Measurements from ENCODE around the gene TACR1. TPM values are rescaled to one million over a fixed set of nuclear protein-coding genes. Genes with fewer than 3 reads are reported as not detected.
"Not testable (repeated sequence)": the region's sequence is repeated elsewhere in the genome, so short reads cannot be mapped to it uniquely, and the experiment has no call there.

Gene TACR1
- total RNA-seq, 4 donors from 2014 or later = 0.14 to 10.1 (median 0.18) TPM

- in situ Hi-C loops (cut with MboI; ENCODE audit: low pct_ligation_motif_present in 1 of 4, low pct_unique_long_range_greater_than_20kb in 1 of 4, low sequenced_read_pairs in 3 of 4) = no loop called here
- TF ChIP-seq CTCF (IDR thresholded peaks at IDR 0.05) (no peak), EP300 (IDR thresholded peaks at IDR 0.05; ENCODE audit: low read depth) (no peak), POLR2AphosphoS5 (IDR thresholded peaks at IDR 0.05) (no peak), POLR2A (IDR thresholded peaks at IDR 0.05) (no peak)
- Histone ChIP-seq H3K27me3 (no peaks in the 10 kb centered on the region), H3K4me1 (peaks cover 0 to 6% (median 2%) of the 10 kb centered on the region in 4 donors), H3K9me3 (no peaks in the 10 kb centered on the region), H3K36me3 (no peaks in the 10 kb centered on the region), H3K4me3 (no peak overlapping the region), H3K27ac (no peak overlapping the region)
- no peak for DNase-seq
- intact Hi-C loops (cut with DNase I; ENCODE audit: low total_unique reads) = no loop called here
These were observed 41.9 kb downstream of the TACR1 start for GRCh38 chr2:75157435-75157834.

GRCh38 chr2:75155115-75155514, 44.2 kb downstream of the TACR1 start:
- no peak for DNase-seq
- H3K27me3 ChIP-seq = no peaks in the 10 kb centered on the region
- 68 to 69% methylated on average over 3 of the region's 3 CpGs for WGBS, 2 donors (ENCODE audit: low coverage in 1 of 2)
- no peak overlapping the region for H3K27ac ChIP-seq
- TF ChIP-seq POLR2AphosphoS5 (IDR thresholded peaks at IDR 0.05) (no peak), POLR2A (IDR thresholded peaks at IDR 0.05) (no peak), EP300 (IDR thresholded peaks at IDR 0.05; ENCODE audit: low read depth) (no peak), CTCF (IDR thresholded peaks at IDR 0.05) (no peak)
- peaks cover 0 to 6% (median 2%) of the 10 kb centered on the region in 4 donors for H3K4me1 ChIP-seq
- no peaks in the 10 kb centered on the region for H3K9me3 ChIP-seq
- in situ Hi-C loops (cut with MboI; ENCODE audit: low pct_ligation_motif_present in 1 of 4, low pct_unique_long_range_greater_than_20kb in 1 of 4, low sequenced_read_pairs in 3 of 4) = no loop called here
- no peak overlapping the region for H3K4me3 ChIP-seq
- no peaks in the 10 kb centered on the region for H3K36me3 ChIP-seq
- intact Hi-C loops (cut with DNase I; ENCODE audit: low total_unique reads) = no loop called here

DNA sequence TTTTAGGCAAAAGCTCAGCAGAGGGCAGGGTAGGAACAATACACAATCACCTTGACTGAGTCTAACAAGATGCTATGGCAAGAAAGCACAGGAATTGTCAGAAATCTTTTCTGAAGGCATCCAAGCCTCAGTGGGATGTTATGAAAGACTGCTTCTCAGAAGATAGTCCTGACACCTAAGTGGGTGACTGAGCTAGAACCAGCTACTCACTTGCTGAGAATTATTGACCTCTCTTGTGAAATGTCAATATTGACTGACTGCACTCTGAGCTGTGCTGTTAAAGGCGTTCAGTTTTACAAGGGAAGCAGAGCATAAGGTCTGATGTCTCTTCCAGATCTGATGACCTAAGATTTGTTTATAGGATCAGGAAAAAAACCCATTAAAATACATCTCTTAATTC, 46.1 kb downstream of the TACR1 start:
- H3K4me1 ChIP-seq = peaks cover 0 to 6% (median 2%) of the 10 kb centered on the region in 4 donors
- H3K36me3 ChIP-seq = no peaks in the 10 kb centered on the region
- no peak overlapping the region for H3K27ac ChIP-seq
- TF ChIP-seq POLR2A (IDR thresholded peaks at IDR 0.05) (no peak), POLR2AphosphoS5 (IDR thresholded peaks at IDR 0.05) (no peak), CTCF (IDR thresholded peaks at IDR 0.05) (no peak), EP300 (IDR thresholded peaks at IDR 0.05; ENCODE audit: low read depth) (no peak)
- no peaks in the 10 kb centered on the region for H3K9me3 ChIP-seq
- intact Hi-C loops (cut with DNase I; ENCODE audit: low total_unique reads) (no loop called here), in situ Hi-C loops (cut with MboI; ENCODE audit: low pct_ligation_motif_present in 1 of 4, low pct_unique_long_range_greater_than_20kb in 1 of 4, low sequenced_read_pairs in 3 of 4) (no loop called here)
- 52 to 67% methylated on average over 1 of the region's 1 CpG for WGBS, 2 donors (ENCODE audit: low coverage in 1 of 2)
- no peak overlapping the region for H3K4me3 ChIP-seq
- no peak for DNase-seq
- no peaks in the 10 kb centered on the region for H3K27me3 ChIP-seq

GRCh38 chr2:75152243-75152642, 47.1 kb downstream of the TACR1 start:
- H3K9me3 ChIP-seq; intact Hi-C loops (cut with DNase I; ENCODE audit: low total_unique reads); H3K4me3 ChIP-seq; H3K36me3 ChIP-seq; H3K27ac ChIP-seq; H3K27me3 ChIP-seq; in situ Hi-C loops (cut with MboI; ENCODE audit: low pct_ligation_motif_present in 1 of 4, low pct_unique_long_range_greater_than_20kb in 1 of 4, low sequenced_read_pairs in 3 of 4); DNase-seq; H3K4me1 ChIP-seq: not testable (repeated sequence)
- WGBS, 2 donors (ENCODE audit: low coverage in 1 of 2) = 69 to 92% methylated on average over 3 of the region's 3 CpGs

GRCh38 chr2:75147884-75148283, 51.4 kb downstream of the TACR1 start:
- H3K4me3 ChIP-seq; in situ Hi-C loops (cut with MboI; ENCODE audit: low pct_ligation_motif_present in 1 of 4, low pct_unique_long_range_greater_than_20kb in 1 of 4, low sequenced_read_pairs in 3 of 4); H3K4me1 ChIP-seq; DNase-seq; intact Hi-C loops (cut with DNase I; ENCODE audit: low total_unique reads); H3K9me3 ChIP-seq; H3K27ac ChIP-seq; H3K36me3 ChIP-seq; H3K27me3 ChIP-seq: not testable (repeated sequence)
- WGBS, 2 donors (ENCODE audit: low coverage in 1 of 2) = 89 to 100% methylated on average over 3 to 6 of the region's 6 CpGs
